ENCODE measurements around the gene RPL37A.

- TF ChIP-seq TAF1 (IDR thresholded peaks at IDR 0.05; ENCODE audit: low read depth, low read length) (no peak), POLR2A (IDR thresholded peaks at IDR 0.05; ENCODE audit: low read depth, low read length) (no peak), POLR2AphosphoS5 (IDR thresholded peaks at IDR 0.05; ENCODE audit: low read depth, low read length) (no peak), SPI1 (IDR thresholded peaks at IDR 0.05; ENCODE audit: low read depth, low read length) (no peak)
Measured at GRCh38 chr2:216536734-216537210, 38.1 kb downstream of the RPL37A start.
